SKM-1 (cell line): ENCODE measurements around the gene ATG4A.
A peak's percentile ranks its signal among the peaks of the same experiment; 100 is the strongest.

Experiments
- DNase-seq: peaks from one replicate; lab custom pipeline; 2025; ENCODE audit not compliant: unreplicated experiment; lab: John Stamatoyannopoulos, UW

Gene ATG4A, protein sequence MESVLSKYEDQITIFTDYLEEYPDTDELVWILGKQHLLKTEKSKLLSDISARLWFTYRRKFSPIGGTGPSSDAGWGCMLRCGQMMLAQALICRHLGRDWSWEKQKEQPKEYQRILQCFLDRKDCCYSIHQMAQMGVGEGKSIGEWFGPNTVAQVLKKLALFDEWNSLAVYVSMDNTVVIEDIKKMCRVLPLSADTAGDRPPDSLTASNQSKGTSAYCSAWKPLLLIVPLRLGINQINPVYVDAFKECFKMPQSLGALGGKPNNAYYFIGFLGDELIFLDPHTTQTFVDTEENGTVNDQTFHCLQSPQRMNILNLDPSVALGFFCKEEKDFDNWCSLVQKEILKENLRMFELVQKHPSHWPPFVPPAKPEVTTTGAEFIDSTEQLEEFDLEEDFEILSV

DNA sequence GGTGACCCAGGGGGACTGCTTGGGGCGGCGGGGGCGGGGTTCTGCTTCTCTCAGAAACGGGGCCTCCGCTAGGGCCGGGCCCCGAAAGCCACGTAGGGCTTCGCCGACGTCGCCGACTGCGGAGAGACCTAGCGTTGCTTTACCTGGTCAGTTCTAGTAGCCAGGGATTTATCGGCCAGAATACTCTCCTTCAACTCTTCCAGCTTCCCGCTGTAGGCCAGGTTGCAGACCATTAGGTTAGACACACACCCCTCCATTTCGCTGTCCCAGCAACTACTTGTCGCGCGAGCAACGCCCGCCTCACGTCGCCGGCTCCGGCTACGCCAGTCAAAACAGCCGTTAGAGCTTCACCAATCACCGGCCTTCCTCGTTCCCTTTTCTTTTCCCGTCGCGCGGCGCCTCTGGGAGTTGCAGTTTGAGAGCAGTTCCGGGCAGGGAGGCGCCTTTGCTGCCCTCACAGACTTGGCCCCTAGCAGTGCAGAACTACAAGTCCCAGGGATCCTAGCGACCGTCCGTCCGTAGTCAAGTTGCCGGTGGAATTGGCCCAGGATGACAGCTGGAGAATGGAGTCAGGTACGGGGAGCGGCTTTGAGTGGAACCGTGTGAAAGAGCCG lies at the start of gene ATG4A, which contains the start of gene PSMD10:
Gene ATG4A (plus strand): TSS at position 515 of the 614 bp plus-strand sequence. CDS start 49 bp downstream, at position 564.
Gene PSMD10 (minus strand): TSS at position 279 of the 614 bp plus-strand sequence. CDS start 22 bp downstream, at position 257.
- DNase-seq, result peak; percentile 76

DNA sequence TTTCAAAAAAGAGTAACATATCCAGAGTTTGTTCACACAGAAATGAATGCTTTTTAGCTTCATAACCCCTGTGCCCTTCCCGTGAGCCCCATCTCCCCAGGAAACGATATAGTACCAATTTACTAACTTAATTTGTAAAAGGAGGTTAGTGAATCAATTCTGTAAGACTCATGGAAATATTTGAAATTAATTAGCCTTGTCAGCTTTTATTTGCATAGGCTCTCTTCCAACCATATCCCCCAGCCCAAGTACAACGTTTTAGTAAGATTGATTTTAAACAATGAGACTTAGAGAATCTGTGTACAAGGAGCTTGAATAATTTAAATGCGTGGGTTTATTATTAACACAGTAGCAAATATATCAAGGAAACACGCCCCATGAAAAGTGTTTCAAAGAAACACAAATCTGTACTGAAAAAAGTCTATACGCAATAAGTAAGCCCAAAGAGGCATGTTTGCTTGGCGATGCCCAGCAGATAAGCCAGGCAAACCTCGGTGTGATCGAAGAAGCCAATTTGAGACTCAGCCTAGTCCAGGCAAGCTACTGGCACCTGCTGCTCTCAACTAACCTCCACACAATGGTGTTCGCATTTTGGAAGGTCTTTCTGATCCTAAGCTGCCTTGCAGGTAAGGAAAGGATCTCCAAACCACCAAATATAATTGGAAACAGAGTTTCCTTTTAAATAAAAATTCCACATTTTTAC lies 46.9 kb upstream of the ATG4A start, which contains the start of gene VSIG1:
Gene VSIG1 (plus strand): TSS at position 512 of the 703 bp plus-strand sequence. CDS start 66 bp downstream, at position 578.
- DNase-seq, result no peak

GRCh38 chrX:108049649-108050048 lies 41.9 kb upstream of the ATG4A start:
- DNase-seq, result no peak

DNA sequence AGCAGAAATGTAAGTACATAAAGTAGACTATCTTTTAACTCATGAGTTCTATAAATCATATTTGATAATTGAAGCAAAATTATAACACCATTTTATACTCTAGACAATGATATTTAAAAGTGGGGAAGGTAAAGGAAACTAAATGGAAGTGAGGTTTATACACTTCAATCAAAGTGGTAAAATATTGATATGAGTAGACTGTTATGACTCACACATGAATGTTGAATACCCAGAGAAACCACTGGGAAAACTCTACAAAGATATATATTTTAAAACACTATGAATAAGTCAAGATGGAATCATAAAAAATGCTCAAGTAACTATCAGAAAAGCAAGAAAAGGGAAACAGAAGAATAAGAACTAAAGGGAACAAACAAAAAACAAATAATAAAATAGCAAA lies 38.4 kb upstream of the ATG4A start:
- no peak for DNase-seq

DNA sequence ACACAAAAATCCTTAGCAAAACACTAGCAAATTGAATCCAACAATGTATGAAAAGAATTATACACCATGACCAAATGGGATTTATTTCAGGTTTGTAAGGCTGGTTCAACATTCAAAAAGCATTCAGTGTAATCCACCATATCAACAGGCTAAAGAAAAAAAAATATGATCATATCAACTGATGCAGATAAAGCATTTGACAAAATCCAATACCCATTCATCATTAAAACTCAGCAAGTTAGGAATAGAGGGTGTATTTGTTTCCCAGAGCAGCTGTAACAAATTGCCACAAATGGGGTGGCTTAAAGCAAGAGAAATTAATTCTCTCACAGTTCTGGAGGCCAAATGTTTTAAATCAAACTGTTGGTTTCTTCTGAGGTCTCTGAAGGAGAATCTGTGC lies 36.0 kb upstream of the ATG4A start:
- DNase-seq, result no peak

DNA sequence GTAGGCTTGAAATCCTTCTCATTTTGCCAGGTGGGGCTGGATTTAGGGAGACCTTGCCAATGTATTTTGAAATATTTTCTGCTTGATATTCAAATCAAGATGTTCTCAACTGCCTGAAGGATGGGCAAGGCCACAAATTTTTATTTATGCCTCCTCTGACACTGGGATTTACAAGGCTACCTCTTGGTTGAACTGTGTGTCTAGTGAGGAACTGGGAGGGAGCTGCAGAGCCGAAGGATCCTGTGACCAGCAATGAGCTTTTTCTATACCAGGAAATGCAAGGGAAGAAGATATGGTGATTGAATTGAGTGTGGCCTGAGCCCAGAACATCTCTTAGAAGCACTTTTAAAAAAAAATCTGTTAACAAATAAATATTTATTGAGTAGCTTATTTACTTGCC lies 31.8 kb upstream of the ATG4A start:
- no peak for DNase-seq

DNA sequence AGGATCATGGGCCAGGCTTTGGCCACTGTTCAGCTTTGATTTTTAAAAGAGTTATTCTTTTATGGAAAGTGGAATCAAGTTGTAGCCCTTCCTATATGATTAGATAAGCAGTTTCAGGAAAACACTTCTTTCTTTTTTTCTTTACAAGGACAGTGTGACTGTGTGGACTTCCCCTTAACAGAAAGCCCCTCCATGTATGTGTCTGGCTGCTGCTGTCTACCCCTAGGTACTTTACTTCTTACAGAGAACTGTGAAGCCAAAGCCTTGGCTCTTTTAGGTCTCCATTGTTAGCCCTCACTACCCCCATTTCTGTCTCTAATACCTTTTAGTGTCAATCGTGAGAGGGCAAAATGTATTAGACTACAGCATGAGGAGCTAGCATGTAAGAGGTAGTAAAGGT lies 27.6 kb upstream of the ATG4A start:
- DNase-seq, result no peak

- no peak for DNase-seq
Measured at GRCh38 chrX:108064613-108065012, 27.0 kb upstream of the ATG4A start.

GRCh38 chrX:108068121-108068520 lies 23.5 kb upstream of the ATG4A start:
- no peak for DNase-seq

GRCh38 chrX:108070891-108071290 lies 20.7 kb upstream of the ATG4A start:
- no peak for DNase-seq

DNA sequence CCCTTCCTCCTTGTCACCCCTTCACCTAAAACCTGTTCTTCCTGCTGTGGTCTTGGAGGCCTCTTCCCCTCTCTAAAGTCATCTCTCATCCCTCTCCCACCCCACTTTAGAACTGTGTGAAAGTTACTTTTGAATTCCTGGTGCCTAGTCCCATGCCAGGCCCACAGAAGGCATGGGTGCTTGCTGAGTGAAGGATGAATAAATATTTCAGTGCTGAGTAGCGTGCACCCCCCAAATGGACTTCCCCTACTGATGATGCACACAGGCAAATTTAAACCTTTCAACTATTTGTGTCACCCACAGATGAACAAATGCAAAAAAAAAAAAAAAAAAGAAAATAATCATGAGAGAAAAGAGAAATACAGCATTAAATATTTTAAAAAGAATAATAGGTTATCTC lies 20.0 kb upstream of the ATG4A start:
- DNase-seq, result no peak

GRCh38 chrX:108072746-108073145 lies 18.8 kb upstream of the ATG4A start:
- DNase-seq, result no peak

DNA sequence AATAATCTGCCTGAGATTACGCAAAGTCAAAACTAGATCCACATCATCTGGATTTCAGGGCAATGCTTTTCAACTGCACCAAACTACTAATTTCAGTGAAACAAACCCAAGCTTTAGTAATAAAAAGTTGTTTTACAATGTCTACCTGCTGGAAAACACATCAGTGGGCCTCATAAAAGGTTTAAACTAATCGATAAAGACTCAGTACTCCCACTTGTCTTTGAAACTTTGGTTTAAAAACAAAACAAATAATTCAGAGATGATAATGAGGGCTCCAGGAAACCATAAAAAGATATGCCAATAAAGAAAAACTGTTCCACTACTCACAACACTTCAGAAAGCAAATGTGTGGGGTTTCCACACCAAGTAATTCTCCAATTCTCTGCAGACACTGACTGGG lies 10.5 kb upstream of the ATG4A start:
- no peak for DNase-seq

- no peak for DNase-seq
Measured at GRCh38 chrX:108087792-108088191, 3.8 kb upstream of the ATG4A start.

DNA sequence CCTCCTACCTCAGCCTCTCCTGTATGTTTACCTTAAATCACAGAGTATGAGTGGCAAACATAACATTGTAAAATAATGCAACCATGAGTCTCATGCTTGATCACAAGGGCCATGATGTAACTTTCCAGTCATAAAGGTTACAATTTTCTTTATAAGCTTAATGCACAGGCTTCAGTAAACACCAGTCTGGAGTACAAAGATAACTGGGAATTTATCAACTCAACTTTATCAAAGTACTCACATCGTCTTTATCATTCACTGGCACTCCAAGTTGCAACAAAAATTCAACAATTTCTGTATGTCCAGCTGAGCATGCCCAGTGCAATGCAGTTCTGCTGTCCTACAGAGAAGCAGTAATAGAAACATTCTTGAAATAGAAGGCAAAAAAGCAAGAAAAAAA lies 3.1 kb upstream of the ATG4A start:
- DNase-seq, result no peak

GRCh38 chrX:108090491-108091263 lies 901 bp upstream of the ATG4A start:
- DNase-seq, result no peak

GRCh38 chrX:108091878-108092291 lies 307 bp downstream of the ATG4A start:
- no peak for DNase-seq

DNA sequence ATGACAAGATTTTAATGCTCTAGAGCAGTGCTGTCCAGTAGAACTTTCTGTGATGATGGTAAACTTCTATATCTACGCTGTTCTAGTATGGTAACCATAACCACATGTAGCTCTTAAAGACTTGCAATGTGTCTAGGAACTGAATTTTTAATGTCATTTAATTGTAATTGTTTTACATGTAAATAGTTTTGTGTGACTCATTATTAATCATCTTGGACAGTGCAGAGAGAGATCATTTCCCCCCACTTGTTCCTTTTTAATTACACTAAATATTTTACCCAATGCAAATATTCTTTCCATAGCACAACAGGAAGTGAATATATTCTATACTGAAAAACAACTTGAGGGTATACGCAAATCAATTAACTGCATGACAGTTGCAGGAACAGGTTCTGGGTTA lies 5.8 kb downstream of the ATG4A start:
- no peak for DNase-seq

DNA sequence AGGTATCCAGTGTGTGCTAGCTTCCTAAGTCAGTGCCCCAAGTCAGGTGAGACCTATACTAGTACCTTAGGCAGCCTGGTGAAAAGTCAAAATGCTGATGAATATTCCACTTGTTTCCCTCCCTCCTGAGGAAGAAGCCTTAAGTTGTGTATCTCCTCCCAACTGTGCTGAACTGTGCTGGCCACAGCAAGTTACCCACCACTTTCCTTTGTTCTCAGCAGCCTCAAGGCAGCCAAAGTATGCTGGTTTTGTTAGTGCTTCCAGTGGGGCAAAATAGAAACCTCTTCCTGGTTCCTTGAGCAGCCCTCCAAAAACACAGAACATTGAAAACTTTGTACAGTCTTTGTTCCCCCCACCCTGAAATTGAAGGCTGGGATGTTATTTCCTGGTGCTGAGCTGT lies 13.9 kb downstream of the ATG4A start:
- DNase-seq, result no peak

DNA sequence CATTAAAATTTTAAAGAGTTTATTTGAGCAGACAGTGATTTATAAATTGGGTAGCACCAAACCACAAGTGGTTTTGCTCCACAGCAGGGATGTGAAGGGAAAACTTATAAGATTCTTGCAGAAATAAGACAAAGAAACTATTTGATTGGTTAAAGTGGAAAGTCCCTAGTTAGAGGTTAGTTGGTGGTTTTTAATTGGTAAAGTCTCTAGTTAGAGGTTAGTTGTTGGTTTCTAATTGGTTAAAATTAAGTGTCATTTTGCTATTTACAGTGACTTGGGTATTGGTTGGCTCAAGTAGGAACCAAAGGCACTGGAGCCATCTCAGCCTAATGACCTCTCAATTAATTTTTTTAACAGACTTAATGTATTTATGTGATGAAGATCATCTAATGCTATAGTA lies 23.0 kb downstream of the ATG4A start:
- DNase-seq, result no peak

DNA sequence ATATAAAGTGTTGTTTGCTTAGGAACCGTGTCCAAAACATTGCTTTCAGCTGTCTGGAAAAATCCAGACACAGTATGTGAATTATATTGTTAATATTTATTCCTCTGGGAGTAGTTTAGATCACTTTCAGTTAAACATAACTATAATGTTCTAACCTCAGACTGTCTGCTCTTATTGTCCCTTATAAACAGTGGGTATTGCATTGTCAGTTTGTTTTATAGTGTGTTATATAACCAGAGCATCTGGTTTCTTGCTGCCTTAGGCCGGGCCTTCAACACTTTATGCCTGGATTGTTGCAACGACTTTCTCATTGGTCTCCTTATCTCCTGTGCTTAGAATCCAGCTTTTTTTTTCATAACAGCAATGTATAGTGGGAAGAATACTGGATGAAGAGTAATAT lies 26.4 kb downstream of the ATG4A start:
- DNase-seq, result no peak
